Measurements from ENCODE around the gene RAB20. TPM values are rescaled to one million over a fixed set of nuclear protein-coding genes. Genes with fewer than 3 reads are reported as not detected.

Gene RAB20
- total RNA-seq, 1 experiment from 2014 or later = 14.3 TPM

- Mint-ChIP-seq H3K4me3 (no peak overlapping the region), H3K27me3 (ENCODE audit: low read depth) (no peaks in the 10 kb centered on the region; the same call in 1 of the 2 replicates), H3K9me3 (peaks cover 5% of the 10 kb centered on the region), H3K27ac (peak overlapping the region; percentile 50), H3K4me1 (no peaks in the 10 kb centered on the region), H3K36me3 (peaks cover 82% of the 10 kb centered on the region)
- ChIA-PET POLR2A (no interaction called here), CTCF (no interaction called here)
- no peak for ATAC-seq
- TF ChIP-seq ZBTB21 (CRISPR knock-in tag; IDR thresholded peaks at IDR 0.05; ENCODE audit: borderline replicate concordance) = no peak
- TF ChIP-seq, protein P1, sequence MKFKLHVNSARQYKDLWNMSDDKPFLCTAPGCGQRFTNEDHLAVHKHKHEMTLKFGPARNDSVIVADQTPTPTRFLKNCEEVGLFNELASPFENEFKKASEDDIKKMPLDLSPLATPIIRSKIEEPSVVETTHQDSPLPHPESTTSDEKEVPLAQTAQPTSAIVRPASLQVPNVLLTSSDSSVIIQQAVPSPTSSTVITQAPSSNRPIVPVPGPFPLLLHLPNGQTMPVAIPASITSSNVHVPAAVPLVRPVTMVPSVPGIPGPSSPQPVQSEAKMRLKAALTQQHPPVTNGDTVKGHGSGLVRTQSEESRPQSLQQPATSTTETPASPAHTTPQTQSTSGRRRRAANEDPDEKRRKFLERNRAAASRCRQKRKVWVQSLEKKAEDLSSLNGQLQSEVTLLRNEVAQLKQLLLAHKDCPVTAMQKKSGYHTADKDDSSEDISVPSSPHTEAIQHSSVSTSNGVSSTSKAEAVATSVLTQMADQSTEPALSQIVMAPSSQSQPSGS (CRISPR knock-in tag; IDR thresholded peaks at IDR 0.05; ENCODE audit: borderline replicate concordance, low read depth) = no peak
- no peak for TF ChIP-seq SP1 (CRISPR knock-in tag; conservative IDR thresholded peaks at IDR 0.05)
- no peak for TF ChIP-seq FOXJ3 (CRISPR knock-in tag; IDR thresholded peaks at IDR 0.05; ENCODE audit: borderline replicate concordance)
- TF ChIP-seq, protein P2, sequence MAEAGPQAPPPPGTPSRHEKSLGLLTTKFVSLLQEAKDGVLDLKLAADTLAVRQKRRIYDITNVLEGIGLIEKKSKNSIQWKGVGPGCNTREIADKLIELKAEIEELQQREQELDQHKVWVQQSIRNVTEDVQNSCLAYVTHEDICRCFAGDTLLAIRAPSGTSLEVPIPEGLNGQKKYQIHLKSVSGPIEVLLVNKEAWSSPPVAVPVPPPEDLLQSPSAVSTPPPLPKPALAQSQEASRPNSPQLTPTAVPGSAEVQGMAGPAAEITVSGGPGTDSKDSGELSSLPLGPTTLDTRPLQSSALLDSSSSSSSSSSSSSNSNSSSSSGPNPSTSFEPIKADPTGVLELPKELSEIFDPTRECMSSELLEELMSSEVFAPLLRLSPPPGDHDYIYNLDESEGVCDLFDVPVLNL (CRISPR knock-in tag; IDR thresholded peaks at IDR 0.05; ENCODE audit: borderline replicate concordance, low read depth) = no peak
- TF ChIP-seq ZMAT4 (CRISPR knock-in tag; IDR thresholded peaks at IDR 0.05) = no peak
- DNase-seq (ENCODE audit: low spot score) = no peak
Observed at GRCh38 chr13:110499621-110500281, 61.8 kb downstream of the RAB20 start.

DNA sequence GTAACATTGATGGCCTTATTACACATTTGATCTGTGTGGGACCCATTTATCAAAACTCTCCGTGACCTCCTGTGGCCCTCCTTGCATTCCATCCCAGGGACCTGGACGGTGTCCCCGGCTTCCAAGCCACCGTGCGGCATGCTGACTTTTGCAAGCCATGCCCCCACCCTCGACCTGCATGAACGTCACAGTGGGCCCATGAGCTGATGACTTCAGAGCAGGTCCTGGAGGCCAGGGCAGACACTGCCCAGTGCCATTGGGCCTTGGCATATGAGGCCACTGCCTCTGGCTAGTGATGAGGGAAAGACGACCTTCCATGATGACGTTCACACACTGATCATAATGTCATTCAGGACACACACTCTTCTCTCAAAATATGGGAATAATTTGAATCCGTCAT, 62.8 kb downstream of the RAB20 start:
- POLR2A ChIA-PET = no interaction called here
- no peak for TF ChIP-seq ZNF512 (CRISPR knock-in tag; IDR thresholded peaks at IDR 0.05; ENCODE audit: borderline replicate concordance)
- no peak for TF ChIP-seq MYBL2 (CRISPR knock-in tag; IDR thresholded peaks at IDR 0.05)
- TF ChIP-seq, protein P3, sequence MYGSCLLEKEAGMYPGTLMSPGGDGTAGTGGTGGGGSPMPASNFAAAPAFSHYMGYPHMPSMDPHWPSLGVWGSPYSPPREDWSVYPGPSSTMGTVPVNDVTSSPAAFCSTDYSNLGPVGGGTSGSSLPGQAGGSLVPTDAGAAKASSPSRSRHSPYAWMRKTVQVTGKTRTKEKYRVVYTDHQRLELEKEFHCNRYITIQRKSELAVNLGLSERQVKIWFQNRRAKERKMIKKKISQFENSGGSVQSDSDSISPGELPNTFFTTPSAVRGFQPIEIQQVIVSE (CRISPR knock-in tag; IDR thresholded peaks at IDR 0.05; ENCODE audit: borderline replicate concordance) = no peak
- no peak for TF ChIP-seq FOXK1 (CRISPR knock-in tag; IDR thresholded peaks at IDR 0.05)
- no peak for TF ChIP-seq ARID4B (CRISPR knock-in tag; IDR thresholded peaks at IDR 0.05; ENCODE audit: borderline replicate concordance)
- TF ChIP-seq GABPB1 (CRISPR knock-in tag; IDR thresholded peaks at IDR 0.05) = no peak
- no peak for TF ChIP-seq IRF2 (CRISPR knock-in tag; IDR thresholded peaks at IDR 0.05; ENCODE audit: borderline replicate concordance, low read depth)
- no peak for TF ChIP-seq ZNF532 (CRISPR knock-in tag; IDR thresholded peaks at IDR 0.05; ENCODE audit: borderline replicate concordance)
- TF ChIP-seq ZNF232 (CRISPR knock-in tag; IDR thresholded peaks at IDR 0.05) = no peak
- TF ChIP-seq, protein P4, sequence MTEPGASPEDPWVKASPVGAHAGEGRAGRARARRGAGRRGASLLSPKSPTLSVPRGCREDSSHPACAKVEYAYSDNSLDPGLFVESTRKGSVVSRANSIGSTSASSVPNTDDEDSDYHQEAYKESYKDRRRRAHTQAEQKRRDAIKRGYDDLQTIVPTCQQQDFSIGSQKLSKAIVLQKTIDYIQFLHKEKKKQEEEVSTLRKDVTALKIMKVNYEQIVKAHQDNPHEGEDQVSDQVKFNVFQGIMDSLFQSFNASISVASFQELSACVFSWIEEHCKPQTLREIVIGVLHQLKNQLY (CRISPR knock-in tag; IDR thresholded peaks at IDR 0.05) = no peak
- TF ChIP-seq ESRRA (CRISPR knock-in tag; IDR thresholded peaks at IDR 0.05; ENCODE audit: borderline replicate concordance) = no peak
- no peak for TF ChIP-seq NFYB (CRISPR knock-in tag; conservative IDR thresholded peaks at IDR 0.05; ENCODE audit: low read depth)
- TF ChIP-seq OVOL2 (CRISPR knock-in tag; IDR thresholded peaks at IDR 0.05; ENCODE audit: borderline replicate concordance) = no peak
- peak overlapping the region; percentile 28; the same call in 1 of the 2 replicates for H3K27ac Mint-ChIP-seq
- H3K4me3 Mint-ChIP-seq = no peak overlapping the region
- DNase-seq (ENCODE audit: low spot score) (no peak), ATAC-seq (no peak)
- peaks cover 79% of the 10 kb centered on the region for H3K36me3 Mint-ChIP-seq
- no peaks in the 10 kb centered on the region; the same call in 1 of the 2 replicates for H3K27me3 Mint-ChIP-seq (ENCODE audit: low read depth)
- H3K4me1 Mint-ChIP-seq = no peaks in the 10 kb centered on the region
- CTCF ChIA-PET = no interaction called here
- peaks cover 5% of the 10 kb centered on the region for H3K9me3 Mint-ChIP-seq
